Neural cell (in vitro differentiated cells): Measurements from ENCODE around the gene ZNF701.

Experiments
- CTCF ChIP-seq: fragments of 450-650 bp; IDR thresholded peaks from 2 replicates; pipeline ENCODE4 v1.5.1; 2014; ENCODE audit warnings: antibody characterized with exemption, mild to moderate bottlenecking, moderate library complexity; ENCODE audit not compliant: poor library complexity, severe bottlenecking
- EP300 ChIP-seq: fragments of 450-650 bp; conservative IDR thresholded peaks from 2 replicates; pipeline ENCODE4 v1.6.1; 2014; ENCODE audit warnings: antibody characterized with exemption, mild to moderate bottlenecking, moderate library complexity; ENCODE audit not compliant: poor library complexity, severe bottlenecking
- EZH2 ChIP-seq: fragments of 200-600, 300-800 bp; shearing (Covaris generic), sonication (generic); IDR thresholded peaks from 2 replicates; pipeline ENCODE4 v1.6.1; 2014; ENCODE audit warnings: antibody characterized with exemption, low read length, borderline replicate concordance, mild to moderate bottlenecking; ENCODE audit not compliant: insufficient read depth, poor library complexity, severe bottlenecking
- POLR2AphosphoS5 ChIP-seq: IDR thresholded peaks from 2 replicates; pipeline ENCODE4 v1.6.1; 2012
- RAD21 ChIP-seq: fragments of 450-650 bp; conservative IDR thresholded peaks from 2 replicates; pipeline ENCODE4 v1.6.1; 2014; ENCODE audit warnings: antibody characterized with exemption, mild to moderate bottlenecking, moderate library complexity
- REST ChIP-seq: IDR thresholded peaks from 2 replicates; pipeline ENCODE4 v1.6.1; 2012; ENCODE audit warnings: borderline replicate concordance

DNA sequence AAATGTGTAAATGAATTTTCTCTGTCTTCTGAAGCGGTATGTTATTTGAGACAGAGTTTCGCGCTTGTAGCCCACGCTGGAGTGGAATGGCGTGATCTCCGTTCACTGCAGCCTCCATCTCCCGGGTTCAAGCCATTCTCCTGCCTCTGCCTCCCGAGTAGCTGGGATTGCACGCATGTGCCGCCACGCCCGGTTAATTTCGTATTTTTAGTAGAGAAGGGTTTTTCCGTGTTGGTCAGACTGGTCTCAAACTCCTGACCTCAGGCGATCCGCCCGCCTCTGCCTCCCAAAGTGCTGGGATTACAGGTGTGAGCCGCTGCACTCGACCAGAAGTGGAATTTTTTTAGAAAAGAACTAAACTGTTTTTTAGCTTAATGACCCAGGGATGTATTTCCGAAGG lies 46.0 kb upstream of the ZNF701 start:
- TF ChIP-seq CTCF (no peak), RAD21 (no peak), POLR2AphosphoS5 (no peak), EZH2 (no peak), EP300 (no peak), REST (no peak)
